Coronary artery (tissue), 2 donors: ENCODE data around the gene ANKS1B.

Experiments used
- DNase-seq: peaks from one replicate; pipeline ENCODE4 v3.0.0-alpha.2; 2017; ENCODE audit warnings: low spot score
- H3K27ac ChIP-seq, 2 donors: fragments of 200-600 bp; sonication (generic); one replicate each; pipeline ENCODE4 v1.5.1; 2016 to 2019
- H3K4me3 ChIP-seq: fragments of 200-600 bp; sonication (generic); 2 replicates; pipeline ENCODE4 v1.5.1; 2016; ENCODE audit warnings: mild to moderate bottlenecking, moderate library complexity
- CTCF ChIP-seq: fragments of 200-600 bp; sonication (generic); IDR thresholded peaks from one replicate; pipeline ENCODE4 v1.5.1; 2019; ENCODE audit warnings: antibody characterized with exemption

The ANKS1B gene

GRCh38 chr12:99978152-99978551 is 6.6 kb downstream of the ANKS1B start:
- Histone ChIP-seq H3K27ac (no peak overlapping the region), H3K4me3 (no peak overlapping the region)
- DNase-seq, result no peak
- TF ChIP-seq CTCF, result no peak

GRCh38 chr12:99977550-99977949 is 7.2 kb downstream of the ANKS1B start:
- no peak for TF ChIP-seq CTCF
- Histone ChIP-seq H3K4me3 (no peak overlapping the region), H3K27ac (no peak overlapping the region)
- DNase-seq, result no peak

GRCh38 chr12:99976762-99977161 is 8.0 kb downstream of the ANKS1B start:
- TF ChIP-seq CTCF, result no peak
- no peak overlapping the region for H3K4me3 ChIP-seq
- no peak for DNase-seq
- H3K27ac ChIP-seq, result no peak overlapping the region

GRCh38 chr12:99975321-99975720 is 9.4 kb downstream of the ANKS1B start:
- Histone ChIP-seq H3K27ac (no peak overlapping the region), H3K4me3 (no peak overlapping the region)
- TF ChIP-seq CTCF, result no peak
- no peak for DNase-seq

GRCh38 chr12:99974146-99974545 is 10.6 kb downstream of the ANKS1B start:
- H3K4me3 ChIP-seq, result no peak overlapping the region
- TF ChIP-seq CTCF, result no peak
- H3K27ac ChIP-seq, result no peak overlapping the region
- no peak for DNase-seq

GRCh38 chr12:99966429-99966828 is 18.3 kb downstream of the ANKS1B start:
- no peak for TF ChIP-seq CTCF
- no peak for DNase-seq
- no peak overlapping the region for H3K27ac ChIP-seq
- H3K4me3 ChIP-seq, result no peak overlapping the region

GRCh38 chr12:99960311-99960710 is 24.4 kb downstream of the ANKS1B start:
- TF ChIP-seq CTCF, result no peak
- Histone ChIP-seq H3K4me3 (no peak overlapping the region), H3K27ac (no peak overlapping the region)
- no peak for DNase-seq
